Myocyte (in vitro differentiated cells): ENCODE data around the gene LRRN2. TPM values are rescaled to one million over a fixed set of nuclear protein-coding genes. Genes with fewer than 3 reads are reported as not detected.
"Not testable (repeated sequence)": the region's sequence is repeated elsewhere in the genome, so short reads cannot be mapped to it uniquely, and the experiment has no call there.

ENCODE experiments used
- DNase-seq: peaks from one replicate; pipeline ENCODE4 v3.0.0-alpha.2; 2012; ENCODE audit warnings: low read depth
- total RNA-seq: library from RNA; depleted of rRNA; stranded (reverse); fragments of >200 nt; gene quantifications from 2 replicates; pipeline ENCODE4 v1.2.3, GENCODE V29; 2014

Gene LRRN2
- total RNA-seq, 1 donor from 2014 or later, result 0.13 TPM

DNA sequence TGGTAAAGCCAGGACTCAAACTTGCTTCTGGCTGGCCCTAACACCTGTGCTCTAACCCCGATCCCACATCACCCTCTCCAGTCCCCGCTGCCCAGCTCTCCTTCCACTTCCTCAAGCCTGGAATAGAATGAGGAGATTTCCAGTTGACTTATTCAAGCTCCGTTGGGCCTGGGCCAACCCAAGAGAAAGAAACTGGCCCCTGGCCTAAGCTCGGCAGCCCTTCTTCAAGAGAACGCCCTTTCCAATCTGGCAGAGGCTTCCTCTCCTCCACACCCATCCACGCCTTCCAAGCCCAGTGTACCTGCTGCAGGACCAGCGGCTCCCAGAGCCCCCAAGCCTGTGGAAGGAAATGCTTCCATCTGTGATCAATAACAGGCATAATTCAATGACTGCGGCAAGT lies 51.9 kb downstream of the LRRN2 start:
- DNase-seq, result peak; percentile 23

DNA sequence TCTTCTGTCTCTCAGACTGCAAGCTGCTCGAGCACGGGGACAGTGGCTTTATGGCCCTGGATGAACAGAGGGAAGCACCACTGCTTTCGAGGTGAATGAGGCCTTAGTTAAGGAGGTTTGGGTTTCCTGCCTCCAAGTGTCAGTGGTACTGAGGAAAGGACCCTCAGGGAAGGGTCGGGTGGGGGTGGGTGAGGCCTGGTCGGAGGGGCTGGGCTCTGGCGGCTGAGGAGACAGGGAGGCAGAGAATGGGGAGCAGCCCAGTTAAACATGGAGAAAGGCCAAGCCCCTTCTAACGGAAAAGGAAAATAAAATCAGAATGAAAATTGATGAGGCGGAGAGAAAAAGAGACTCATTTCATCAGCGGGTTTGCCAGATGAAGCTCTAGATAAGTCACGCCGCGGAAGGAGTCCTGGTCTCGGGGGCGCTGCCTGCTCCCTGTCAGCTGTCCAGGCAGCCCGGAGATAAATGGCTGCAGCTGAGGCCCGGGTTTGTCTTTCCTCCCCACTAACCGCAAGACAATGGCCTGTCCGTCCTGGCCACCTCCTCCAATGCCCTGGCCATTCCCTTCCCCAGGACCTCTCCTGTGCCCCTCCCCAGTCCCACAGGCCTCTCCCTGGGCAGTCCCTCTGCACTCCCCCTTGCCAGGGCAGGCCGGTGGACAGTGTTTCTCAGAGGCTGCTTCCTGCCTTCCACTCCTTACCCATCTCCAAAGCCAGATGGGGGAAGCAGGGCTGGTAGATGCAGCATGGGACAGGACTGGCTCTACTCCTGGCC lies 55.2 kb downstream of the LRRN2 start:
- peak; percentile 87 for DNase-seq

DNA sequence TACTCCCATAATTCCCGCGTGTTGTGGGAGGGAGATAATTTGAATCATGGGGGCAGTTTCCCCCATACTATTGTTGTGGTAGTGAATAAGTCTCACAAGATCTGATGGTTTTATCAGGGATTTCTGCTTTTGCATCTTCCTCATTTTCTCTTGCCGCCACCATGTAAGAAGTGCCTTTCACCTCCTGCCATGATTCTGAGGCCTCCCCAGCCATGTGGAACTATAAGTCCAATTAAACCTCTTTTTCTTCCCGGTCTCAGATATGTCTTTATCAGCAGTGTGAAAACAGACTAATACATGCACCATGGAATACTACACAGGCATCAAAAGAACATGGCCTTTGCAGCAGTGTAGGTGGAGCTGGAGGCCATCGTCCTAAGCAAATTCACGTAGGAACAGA lies 56.1 kb downstream of the LRRN2 start:
- DNase-seq, result not testable (repeated sequence)

DNA sequence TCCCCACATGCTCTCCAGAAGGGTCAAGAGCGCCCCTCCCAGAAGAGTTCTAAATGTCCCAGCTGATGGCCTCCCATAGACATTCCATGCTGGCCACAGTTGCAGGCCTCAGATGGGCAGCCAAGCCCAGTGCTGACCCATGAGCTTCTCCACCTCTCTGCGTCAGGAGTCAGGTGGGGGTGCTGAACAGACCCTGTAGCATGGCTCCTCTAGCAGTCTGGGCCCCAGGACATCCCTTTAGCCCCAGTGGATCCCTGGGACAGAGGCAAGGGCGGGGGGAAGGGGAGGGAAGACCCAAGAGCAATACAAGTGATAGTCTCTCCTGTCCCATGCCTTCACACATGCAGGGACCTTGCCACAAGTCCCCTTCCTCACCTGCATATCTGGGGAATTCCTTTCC lies 56.7 kb downstream of the LRRN2 start:
- DNase-seq, result no peak

DNA sequence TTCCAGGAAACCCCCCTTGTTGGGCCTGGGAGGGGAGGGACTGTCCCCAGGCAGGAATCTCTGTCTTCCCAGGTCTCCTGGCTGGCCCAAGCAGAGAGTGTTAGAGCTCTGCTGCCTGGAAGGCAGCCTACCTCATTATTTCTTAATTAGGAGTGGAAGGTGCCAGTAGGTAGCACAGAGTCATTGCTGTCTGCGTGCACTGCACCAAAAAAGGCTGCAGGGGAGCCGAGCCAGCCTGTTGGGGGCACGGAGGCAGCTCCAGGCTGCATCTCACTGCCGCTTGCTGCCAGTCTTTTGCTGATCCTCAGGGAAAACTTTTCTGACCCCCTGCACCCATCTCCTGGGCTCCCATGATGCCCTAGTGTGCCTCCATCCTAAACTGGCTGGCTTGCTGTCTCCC lies 58.1 kb downstream of the LRRN2 start:
- no peak for DNase-seq

DNA sequence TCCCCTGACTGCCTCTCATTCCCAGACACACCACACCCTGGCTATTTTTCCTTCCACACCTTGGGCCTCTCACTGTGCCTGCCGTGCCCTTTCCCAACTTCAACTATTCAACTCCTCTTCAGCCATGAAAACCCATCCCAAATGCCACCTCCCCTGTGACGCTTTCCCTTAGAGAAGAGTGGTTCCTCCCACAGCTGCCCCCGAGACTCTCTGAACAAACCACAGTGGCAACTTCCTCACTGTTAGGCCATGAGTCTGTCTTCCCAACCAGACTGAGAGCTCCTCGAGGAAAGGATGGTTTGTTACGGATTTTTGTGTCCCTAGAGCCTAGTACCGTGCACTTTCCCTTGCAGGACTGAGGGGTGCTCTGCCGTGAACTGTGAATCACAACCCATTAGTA lies 59.2 kb downstream of the LRRN2 start:
- no peak for DNase-seq

DNA sequence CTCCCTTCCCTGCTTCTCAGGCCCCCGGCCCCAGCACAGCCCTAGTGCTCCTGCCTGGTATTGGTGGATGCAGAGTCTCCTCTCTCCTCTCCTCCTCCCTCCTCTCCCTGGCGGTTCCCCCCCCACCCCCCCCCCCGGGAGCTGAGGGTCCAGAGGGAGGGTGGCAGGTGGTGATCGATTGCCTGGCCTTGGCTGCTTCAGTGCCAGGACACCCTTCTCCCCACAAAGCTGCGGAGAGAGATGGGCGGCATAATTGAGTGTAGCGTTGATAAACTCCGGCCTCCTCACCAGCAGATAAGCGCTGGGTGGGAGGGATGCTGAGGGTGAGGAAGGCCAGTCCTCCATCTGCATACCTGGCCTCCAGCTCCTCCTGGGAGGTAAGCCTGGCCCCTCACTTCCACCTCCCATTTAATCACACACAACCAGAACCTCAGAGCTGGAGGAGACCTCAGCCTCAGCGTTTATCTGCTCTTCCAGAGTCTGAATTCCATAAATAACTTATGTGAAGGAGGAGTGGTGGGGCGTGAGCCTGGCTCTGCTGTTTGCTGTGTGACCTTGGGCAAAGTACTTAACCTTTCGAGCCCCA lies 60.8 kb downstream of the LRRN2 start:
- no peak for DNase-seq

DNA sequence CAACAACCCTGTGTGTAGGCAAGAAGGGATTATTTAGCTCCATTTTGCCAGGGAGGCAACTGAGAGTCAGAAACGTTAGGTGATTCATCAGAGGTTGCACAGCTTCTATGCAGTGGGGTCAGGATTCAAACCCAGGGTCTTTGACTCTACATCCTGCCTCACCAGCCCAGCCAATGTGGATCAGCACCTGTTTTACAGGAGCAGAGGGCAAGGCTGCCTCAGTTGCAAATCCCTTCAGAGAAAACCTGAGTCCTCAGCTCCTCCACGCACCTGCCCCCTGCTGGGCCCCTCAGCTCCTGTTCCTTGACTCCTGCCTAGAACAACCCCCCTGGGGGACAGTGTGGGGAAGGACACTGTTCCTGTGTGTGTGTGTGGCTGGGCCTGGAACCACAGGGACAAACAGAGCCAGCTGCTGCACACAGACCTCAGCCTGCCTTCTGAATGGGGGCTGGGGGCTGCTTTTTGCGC lies 61.6 kb downstream of the LRRN2 start:
- peak; percentile 65 for DNase-seq

DNA sequence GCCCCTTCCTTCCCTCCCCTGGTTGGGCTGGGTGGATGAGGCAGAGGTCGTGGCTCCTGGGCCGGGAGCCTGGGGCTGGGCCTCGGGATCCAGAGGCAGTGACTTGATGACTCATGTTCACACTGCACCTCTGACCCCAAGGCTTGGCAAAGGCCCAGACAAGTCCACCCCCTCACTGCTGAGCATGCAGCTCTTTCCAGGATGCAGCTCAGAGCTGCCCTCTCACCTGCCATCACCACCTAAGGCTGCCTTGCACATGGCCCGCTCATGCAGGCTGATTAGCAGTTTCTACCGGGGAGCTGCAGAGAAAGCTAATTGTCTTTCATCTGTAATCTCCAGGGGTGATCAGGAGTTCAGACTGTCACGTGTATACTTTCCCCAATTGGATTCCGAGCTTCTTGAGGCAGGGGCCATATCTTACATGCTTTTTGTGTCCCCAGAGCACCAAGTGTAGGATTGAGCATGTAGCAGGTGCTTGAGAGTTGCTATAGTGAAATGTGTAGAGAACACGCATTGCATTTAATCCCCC lies 62.1 kb downstream of the LRRN2 start:
- DNase-seq, result peak; percentile 27

DNA sequence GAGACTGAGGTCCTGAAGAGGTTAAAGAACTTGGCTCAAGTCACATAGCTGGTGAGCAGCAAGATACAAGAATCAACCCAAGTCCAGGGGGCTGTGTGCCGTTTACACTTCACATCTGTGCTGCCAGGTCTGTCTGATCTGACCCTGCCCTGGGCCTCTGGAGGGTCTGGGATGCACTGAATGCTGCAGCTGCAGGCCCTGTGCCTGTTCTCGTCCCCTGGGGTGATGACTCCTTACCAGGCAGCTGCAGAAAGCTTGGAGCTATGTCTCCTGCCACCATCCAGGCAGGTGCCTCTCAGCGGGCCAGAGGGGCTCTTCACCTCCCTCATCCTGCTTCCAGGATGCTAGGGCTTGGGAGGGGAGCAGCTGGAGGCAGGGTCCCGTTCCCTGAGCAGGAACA lies 63.5 kb downstream of the LRRN2 start:
- no peak for DNase-seq

DNA sequence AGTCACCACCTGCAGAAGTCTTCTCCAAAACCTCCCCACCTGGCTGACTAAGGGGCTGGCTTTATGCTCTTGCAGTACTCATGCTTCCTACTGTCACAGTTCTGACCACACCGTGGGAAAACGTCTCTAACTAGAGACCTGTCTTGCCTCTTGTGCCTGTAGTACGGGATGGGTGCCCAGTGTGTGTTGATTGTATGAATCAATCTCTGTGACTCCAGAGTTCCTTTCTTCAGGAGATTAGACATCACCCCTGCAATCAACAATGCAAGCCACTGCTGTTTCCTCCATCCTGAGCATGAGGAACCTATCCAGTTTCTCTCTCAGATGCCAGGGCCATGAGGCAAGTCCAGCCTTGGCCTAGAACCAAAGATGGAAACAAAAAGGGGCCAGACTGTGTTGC lies 64.1 kb downstream of the LRRN2 start:
- DNase-seq, result no peak

DNA sequence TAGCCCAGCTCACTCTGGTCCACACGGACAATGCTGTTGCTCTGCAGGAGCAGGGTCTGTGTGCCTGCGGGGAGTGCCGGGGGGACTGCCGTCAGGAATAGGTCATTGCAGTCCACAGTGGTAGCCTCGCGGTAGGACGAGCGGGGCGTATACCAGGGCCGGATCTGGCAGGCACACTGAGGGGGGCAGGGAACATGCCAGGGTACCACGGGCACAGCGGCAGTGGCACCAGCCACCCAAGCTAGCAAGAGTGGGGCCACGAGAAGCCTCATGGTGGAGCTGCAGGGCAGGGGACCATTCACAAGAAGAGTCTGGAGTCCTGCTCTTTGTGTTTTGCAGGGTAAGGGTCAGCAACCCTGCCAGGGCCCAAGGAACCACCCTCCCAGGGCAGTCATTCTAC lies 65.8 kb downstream of the LRRN2 start:
- no peak for DNase-seq

DNA sequence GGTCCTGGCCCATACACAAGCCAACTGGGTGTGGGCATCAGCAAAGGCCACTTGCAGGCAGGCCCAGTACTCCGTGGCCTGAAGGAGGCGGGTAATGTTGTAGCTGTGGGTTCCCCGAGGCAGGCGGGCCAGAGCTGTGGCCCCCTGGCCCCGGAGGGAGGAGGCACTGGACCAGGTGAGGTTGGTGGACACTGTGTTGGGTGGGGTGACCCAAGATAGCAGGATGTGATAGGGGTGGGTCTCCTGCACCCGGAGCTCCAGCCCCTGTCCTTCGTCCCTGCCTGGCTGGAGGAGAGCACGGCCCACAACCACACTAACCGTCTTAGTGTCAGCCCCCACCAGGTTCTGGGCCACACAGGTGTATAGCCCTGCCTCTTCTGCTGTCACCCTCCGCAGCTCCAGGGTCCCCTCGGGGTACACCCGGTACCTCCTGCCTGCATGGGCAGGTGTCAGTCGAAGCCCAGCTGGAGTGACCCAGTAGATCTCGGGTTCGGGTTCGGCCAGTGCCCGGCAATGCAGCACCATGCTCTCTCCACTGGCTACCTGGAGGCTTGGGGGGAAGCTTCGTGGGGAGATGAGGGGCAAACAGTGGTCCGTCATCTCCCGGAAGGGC lies 67.3 kb downstream of the LRRN2 start:
- no peak for DNase-seq

DNA sequence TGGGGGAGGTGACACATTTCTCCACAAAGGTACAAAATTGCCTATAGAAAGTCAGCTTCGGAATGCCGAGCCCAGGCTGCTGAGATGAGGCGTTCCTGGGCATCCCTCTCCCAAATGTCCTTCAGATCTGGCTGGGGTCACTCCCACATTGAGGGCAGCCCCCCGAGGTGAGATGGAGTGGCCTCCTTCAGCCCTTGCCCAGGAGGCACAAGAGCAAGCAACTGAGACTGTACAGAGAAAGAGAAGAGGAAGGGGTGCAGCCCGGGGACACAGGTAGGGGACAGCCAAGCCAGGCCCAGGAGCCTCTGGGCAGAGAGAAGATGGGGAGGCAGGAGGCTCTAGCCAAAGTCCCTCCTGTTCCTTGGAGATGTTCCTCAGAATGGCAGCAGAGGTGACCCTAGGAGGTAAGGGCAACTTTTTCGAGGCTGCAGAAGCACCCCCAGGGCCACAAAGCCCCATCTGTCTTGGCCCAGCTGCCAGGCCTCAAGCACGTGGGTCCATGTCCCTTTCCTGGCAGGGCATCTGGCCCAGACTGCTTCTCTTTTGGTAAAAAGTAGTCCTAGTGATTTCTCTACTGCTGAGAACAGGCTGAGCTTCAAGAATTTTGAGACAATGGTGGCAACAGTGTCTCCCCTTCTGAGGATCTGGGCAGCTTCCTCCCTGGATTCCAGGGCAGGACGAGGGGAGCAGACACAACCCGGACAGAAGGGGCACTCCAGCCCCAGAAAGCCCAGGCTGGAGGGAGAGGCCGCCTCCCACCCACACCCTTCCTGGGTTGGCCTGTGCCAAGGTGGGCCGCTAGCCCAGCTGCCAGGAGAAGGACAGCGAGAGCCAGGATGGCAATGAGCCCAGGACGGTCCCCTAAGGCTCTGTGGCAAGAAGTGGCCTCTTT lies 68.0 kb downstream of the LRRN2 start:
- no peak for DNase-seq

DNA sequence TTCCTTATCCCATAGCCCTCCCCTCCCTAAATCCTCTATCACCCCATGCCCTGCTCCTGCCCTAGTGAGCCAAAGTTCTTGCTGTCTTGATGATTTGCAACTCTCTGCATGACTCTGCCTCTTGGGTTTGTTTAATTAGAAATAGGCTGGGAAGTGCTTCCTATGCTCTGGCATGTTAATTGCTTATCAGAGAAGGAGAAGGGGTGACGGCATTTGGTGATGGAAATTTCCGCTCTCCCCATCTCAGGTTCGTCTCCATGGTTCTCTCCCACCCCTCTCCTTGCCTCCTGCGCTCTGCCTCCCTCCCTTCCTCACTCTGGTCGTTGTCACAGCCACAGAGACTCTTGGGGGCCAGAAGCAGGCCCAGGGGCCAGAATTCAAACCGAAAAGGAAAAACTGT lies 68.9 kb downstream of the LRRN2 start:
- no peak for DNase-seq

DNA sequence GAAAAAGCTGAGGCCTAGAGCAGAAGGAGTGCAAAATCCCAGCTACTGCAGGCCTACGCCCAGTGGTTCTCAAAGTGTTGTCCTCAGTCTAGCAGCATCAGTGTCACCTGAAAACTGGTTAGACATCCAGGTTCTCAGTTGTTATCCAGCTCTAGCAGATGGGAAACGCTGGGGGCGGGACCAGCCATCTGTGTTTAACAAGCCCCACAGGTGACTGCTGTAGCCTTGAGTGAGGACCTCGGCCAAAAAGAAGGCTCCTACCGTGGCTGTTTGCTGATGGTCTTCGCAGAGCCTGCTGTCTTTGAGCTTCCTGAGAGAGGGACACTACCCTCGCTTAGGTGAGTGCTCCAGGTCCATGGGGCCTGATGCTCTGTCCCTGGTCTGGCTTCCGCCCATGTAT lies 69.7 kb downstream of the LRRN2 start:
- no peak for DNase-seq

DNA sequence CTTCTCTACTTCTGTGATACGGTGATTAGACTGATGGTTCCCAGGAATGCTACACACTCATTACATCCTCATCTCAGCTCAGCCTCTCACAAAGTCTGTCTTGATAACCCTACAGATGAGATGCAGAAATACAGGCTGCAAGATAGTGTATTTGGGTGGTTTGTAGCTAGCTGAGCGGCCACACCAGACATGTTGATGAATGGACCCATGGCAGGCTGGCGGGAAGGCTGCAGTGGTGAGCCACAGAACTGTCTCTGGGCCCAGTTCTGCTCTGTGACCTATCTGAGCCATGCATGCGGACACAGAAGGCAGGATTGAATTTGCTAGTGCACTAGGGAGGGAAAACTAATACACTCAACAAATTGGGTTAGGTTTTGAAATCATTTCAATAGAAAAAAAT lies 71.9 kb downstream of the LRRN2 start:
- DNase-seq, result no peak

DNA sequence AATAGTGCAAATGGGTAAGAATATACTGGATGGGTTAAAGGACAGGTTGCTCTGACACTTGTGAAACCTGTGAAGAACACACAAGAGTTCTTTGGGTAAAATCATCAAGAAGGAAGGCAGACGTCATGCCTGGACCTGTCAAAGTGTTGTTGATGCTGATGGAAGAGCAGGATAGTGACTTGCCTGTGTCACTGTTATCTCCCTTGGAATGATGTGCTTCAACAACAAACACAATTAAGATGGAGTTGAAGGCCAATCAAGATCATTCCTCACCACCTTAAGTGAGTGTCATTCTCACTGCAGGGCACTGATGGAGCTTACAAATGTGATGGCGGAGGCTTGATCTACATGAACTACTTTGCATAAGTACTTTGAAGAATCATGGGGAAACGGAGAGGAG lies 73.2 kb downstream of the LRRN2 start:
- DNase-seq, result no peak

DNA sequence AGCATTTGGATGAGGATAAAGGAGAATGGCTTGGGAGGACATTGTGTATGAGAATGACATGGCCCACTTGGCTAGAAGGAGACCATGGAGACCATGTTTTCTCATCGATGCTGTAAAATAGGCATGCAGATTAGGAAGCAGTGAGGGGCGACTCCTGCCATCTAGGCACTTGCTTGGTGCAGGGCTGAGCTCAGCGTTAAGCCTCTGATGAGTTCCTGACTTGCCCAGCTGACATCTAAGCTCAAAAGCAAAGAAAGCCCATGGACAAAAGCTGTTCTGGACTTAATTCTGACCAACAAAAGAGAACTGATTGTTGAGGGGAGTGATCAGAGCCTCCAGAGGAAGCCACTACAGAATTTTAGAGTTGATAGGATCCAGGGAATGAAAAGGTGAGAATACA lies 74.5 kb downstream of the LRRN2 start:
- DNase-seq, result no peak

DNA sequence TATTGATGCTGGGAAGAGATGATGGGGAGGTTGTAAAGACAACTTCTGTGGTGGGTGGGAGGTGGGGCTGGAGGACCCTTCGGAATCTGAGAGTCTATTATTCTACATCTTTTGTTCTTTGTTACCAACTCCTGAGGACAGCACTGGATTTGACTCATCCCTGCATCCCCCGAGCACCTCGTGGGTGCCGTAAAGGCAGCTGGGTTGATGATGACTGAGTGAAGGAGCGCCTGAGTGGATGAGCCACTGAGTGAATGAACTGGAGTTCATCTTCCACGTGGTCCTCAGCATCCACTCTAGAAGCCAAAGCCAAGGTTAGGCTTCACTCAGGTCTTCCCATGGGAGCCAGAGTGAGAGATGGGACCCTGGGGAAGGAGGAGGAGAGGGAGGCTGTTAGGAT lies 77.6 kb downstream of the LRRN2 start:
- no peak for DNase-seq

DNA sequence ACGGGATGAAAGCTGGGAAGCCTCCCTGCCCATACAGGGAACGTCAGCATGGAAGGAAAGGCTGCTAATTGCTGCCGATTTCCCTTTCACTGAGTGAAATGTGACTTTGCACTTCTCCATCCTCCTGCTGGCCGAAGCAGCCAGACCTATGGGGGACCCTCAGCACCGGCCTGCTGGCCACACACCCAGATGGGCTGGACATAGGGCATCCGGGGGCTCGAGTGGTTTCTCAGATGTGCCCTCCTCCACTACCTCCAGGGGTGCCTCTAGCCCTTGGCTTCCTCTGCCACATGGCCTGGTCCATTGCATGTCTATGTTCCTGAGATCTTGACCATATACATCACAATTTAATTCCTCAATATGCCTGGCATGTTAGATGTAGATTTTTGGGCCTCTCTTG lies 79.7 kb downstream of the LRRN2 start:
- DNase-seq, result no peak
